NCI-H2227 (cell line): Measurements from ENCODE around the gene ANO3.

Source experiments
- DNase-seq: peaks from one replicate; lab custom pipeline; 2025; ENCODE audit not compliant: unreplicated experiment; lab: John Stamatoyannopoulos, UW

ANO3 gene

DNA sequence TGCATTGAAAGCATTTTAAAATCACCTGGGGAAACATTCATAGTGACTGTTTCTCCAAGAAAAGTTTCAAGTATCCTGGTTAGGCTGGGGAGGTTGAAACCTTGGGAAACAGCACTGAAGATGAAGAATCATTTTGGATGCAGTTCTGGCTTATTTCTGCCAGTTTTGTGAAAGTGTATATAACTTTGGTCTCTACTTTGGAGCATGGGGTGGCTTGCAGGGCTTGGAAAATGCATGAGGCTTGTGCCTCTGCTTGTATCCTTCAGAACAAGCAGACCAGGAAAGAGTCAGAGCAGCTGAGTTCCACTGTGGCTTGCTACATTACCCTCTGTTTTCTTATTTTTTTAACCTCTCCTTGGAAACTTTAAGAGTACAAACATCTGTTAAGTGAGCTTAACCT is 370.5 kb downstream of the ANO3 start:
- DNase-seq = no peak

DNA sequence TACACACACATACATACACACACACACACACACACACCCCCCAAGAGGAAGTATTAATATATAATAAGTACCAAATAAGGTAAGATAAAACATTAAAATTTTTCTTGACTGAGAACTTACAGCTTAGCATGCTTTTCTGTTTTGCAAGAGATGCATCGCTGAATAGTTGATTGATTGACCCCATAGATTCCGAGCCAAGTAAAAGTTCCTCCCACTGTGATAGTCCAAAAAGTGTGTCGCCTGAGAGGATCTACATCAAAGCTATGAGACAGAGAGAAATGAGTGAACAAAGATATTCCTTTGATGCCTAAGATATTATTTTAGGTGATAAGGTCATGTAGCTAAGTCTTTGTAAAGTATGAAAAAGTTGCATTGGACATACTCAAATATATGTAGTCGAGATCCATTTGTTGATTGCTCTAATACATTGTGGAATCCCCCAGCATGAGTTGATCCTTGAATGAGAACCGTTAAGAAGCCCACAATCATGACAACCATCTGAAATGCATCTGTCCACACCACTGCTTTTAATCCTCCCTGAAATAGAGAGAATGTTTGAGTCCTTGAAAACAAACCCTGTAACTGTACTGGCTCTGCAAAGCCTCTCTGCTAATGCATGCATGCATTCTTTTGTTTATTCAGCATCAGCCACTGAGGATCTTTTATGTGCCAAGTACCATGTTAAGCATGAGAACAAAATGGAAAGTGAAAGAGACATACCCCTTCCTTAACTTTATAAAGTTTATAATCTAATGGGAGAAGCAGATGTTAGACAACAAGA is 371.7 kb downstream of the ANO3 start:
- DNase-seq = no peak

DNA sequence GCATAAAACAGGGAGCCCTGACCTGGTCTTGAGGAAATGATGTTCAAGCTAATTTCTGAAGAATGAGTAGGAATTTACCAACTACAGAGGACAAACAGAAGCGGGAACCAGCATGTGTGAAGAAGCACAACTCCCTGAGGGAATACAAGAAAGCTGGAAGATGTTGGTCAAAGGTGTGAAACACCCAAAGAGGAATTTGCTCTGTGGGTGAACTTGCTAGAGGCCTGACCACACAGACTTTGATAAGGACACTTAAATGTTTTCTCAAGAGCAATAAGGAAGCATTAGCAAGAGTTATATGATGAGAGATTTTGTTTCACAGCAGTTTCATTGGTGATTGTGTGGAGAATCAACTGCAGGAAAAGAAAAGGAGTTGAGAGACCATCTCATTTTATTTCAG is 372.3 kb downstream of the ANO3 start:
- no peak for DNase-seq

DNA sequence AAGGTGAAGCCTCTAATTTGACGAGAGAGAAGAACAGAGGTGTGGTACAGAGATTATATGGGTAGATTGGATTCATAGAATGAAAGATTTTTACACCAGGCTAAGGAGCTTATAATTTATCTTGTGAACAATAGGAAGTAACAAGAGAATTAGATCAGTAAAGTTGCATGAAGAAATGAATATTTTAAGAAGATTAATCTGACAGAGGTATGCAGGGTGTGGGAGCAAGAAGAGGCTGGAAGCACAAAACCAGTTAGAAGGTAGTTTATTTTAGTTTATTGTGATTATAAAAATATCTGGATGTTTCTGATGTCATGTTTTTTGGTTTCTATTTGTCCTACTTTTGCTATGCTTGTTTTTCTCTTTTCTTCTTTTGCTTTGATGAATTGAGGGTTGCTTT is 374.3 kb downstream of the ANO3 start:
- DNase-seq = no peak

DNA sequence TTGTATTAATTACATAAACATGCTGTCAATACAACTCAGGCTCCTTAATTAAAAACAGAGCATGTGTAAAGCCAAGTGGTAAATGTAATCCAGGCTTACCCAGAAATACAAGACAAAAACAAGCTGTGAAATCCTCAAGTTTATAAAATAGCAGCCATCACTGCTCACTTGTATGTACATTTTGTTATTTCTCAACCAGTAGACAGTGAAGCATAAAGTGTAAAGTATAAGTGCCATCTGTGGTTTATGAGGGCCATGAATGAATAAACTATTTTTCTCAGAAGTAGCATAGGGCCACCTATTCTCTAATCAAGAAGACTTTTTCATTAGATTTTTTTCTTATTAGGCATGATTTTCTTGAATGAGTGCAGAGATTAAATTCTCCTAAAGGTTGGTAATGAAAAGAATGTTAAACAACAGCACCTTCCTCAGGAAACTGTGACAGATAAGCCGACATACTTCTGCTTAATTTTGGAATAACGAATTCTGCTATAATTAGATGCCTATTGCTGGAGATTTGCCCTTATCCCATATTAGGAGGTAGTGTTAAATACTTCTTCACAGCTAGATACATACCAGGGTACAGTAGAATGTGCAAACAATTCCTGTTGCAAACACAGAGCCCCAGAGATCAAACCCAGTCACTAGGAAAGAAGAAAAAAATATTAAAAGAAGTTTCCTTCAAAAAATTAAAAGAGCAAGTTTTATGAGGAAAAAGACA is 377.0 kb downstream of the ANO3 start:
- DNase-seq = no peak

DNA sequence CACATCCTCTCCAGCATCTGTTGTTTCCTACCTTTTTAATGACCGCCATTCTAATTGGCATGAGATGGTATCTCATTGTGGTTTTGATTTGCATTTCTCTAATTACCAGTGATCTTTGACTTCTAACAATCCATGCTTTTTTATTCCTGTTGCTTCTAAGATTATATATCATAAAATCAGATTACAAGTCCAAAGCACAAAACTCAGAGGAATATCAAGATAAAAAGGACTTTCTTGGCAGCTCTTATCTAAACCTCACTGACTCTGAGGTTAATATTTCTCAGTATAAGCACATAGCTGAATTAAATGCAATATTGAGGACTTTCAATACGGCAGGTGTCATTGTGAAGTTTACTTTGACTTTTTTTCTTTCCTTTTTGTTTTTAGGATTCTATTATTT is 378.6 kb downstream of the ANO3 start:
- DNase-seq = no peak

DNA sequence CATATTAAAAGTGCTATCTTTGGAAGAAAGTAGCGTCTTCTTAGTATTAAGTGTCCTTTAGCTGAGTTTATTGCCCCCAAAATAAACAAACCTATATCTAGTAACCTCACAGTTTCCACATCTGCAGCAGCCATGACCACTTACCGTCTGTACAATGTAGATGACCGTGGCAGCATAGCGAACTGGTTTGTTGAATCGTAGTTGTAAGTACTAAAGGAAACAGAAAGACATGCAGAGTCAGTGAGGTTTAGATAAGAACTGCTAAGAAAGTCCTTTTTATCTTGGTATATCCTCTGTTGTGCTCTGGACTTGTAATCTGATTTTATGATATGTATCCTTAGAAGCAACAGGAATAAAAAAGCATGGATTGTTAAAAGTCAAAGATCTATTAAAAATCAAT is 380.6 kb downstream of the ANO3 start:
- DNase-seq = no peak
